H9 (cell line): Measurements from ENCODE around the gene ATXN3. TPM values are rescaled to one million over a fixed set of nuclear protein-coding genes. Genes with fewer than 3 reads are reported as not detected.

Experiments
- DNase-seq: peaks from one replicate; pipeline ENCODE4 v3.0.0-alpha.2; 2017
- H2AFZ ChIP-seq: one replicate; pipeline ENCODE4 v1.6.1; 2013; ENCODE audit warnings: mild to moderate bottlenecking, low read length, control low read depth, moderate library complexity
- H2AK5ac ChIP-seq: 2 replicates; pipeline ENCODE4 v1.6.1; 2013; ENCODE audit warnings: low read length, control low read depth, mixed read lengths; ENCODE audit not compliant: insufficient read length
- H2BK120ac ChIP-seq: one replicate; pipeline ENCODE4 v1.6.1; 2013; ENCODE audit warnings: low read depth, mild to moderate bottlenecking, low read length, control low read depth, inconsistent platforms; ENCODE audit not compliant: poor library complexity, severe bottlenecking
- H2BK12ac ChIP-seq: 2 replicates; pipeline ENCODE4 v1.6.1; 2013; ENCODE audit warnings: low read length, control low read depth, mixed read lengths, low read depth; ENCODE audit not compliant: insufficient read length
- H2BK15ac ChIP-seq: 2 replicates; pipeline ENCODE4 v1.6.1; 2013; ENCODE audit warnings: low read depth, low read length, control low read depth
- H2BK20ac ChIP-seq: one replicate; pipeline ENCODE4 v1.6.1; 2013; ENCODE audit warnings: low read depth, mild to moderate bottlenecking, low read length, control low read depth, inconsistent platforms; ENCODE audit not compliant: poor library complexity, severe bottlenecking
- H2BK5ac ChIP-seq: 2 replicates; pipeline ENCODE4 v1.6.1; 2013; ENCODE audit warnings: low read length, control low read depth, mixed read lengths; ENCODE audit not compliant: insufficient read length
- H3K14ac ChIP-seq: 2 replicates; pipeline ENCODE4 v1.6.1; 2013; ENCODE audit warnings: low read length, control low read depth; ENCODE audit not compliant: insufficient read depth
- H3K18ac ChIP-seq: 2 replicates; pipeline ENCODE4 v1.6.1; 2013; ENCODE audit warnings: low read depth, mild to moderate bottlenecking, mixed read lengths, low read length, control low read depth; ENCODE audit not compliant: insufficient read length
- H3K23ac ChIP-seq: 2 replicates; pipeline ENCODE4 v1.6.1; 2013; ENCODE audit warnings: low read length, control low read depth, mixed read lengths, low read depth; ENCODE audit not compliant: insufficient read length
- H3K23me2 ChIP-seq: 2 replicates; pipeline ENCODE4 v1.6.1; 2013; ENCODE audit warnings: low read depth, mild to moderate bottlenecking, mixed read lengths, low read length, control low read depth; ENCODE audit not compliant: insufficient read length, poor library complexity, severe bottlenecking
- H3K27ac ChIP-seq: 2 replicates; pipeline ENCODE4 v1.5.1; 2013; ENCODE audit warnings: low read length, control low read depth, mixed read lengths, low read depth; ENCODE audit not compliant: insufficient read length
- H3K27me3 ChIP-seq: 2 replicates; pipeline ENCODE4 v1.6.1; 2013; ENCODE audit warnings: low read length, control low read depth, inconsistent platforms; ENCODE audit not compliant: insufficient read depth
- H3K4ac ChIP-seq: 2 replicates; pipeline ENCODE4 v1.6.1; 2013; ENCODE audit warnings: low read depth, mild to moderate bottlenecking, control low read depth, inconsistent platforms, low read length, moderate library complexity
- H3K4me1 ChIP-seq: 2 replicates; pipeline ENCODE4 v1.6.1; 2013; ENCODE audit warnings: low read length, control low read depth, inconsistent platforms; ENCODE audit not compliant: insufficient read depth
- H3K4me2 ChIP-seq: 2 replicates; pipeline ENCODE4 v1.6.1; 2013; ENCODE audit warnings: low read length, control low read depth, mixed read lengths; ENCODE audit not compliant: insufficient read length, insufficient read depth
- H3K56ac ChIP-seq: 2 replicates; pipeline ENCODE4 v1.6.1; 2013; ENCODE audit warnings: low read depth, mild to moderate bottlenecking, mixed read lengths, low read length, control low read depth; ENCODE audit not compliant: insufficient read length
- H3K79me1 ChIP-seq: 2 replicates; pipeline ENCODE4 v1.6.1; 2013; ENCODE audit warnings: low read depth, mild to moderate bottlenecking, moderate library complexity, low read length, control low read depth, inconsistent platforms; ENCODE audit not compliant: insufficient read depth, poor library complexity, severe bottlenecking
- H3K79me2 ChIP-seq: 2 replicates; pipeline ENCODE4 v1.6.1; 2013; ENCODE audit warnings: low read length, control low read depth, inconsistent platforms; ENCODE audit not compliant: insufficient read depth
- H3K9ac ChIP-seq: 2 replicates; pipeline ENCODE4 v1.6.1; 2013; ENCODE audit warnings: low read length, control low read depth, mixed read lengths; ENCODE audit not compliant: insufficient read length; ENCODE audit errors: extremely low read depth
- H3K9me3 ChIP-seq: one replicate; pipeline ENCODE4 v1.6.1; 2013; ENCODE audit warnings: low read depth, low read length, inconsistent platforms; ENCODE audit not compliant: control insufficient read depth
- H3T11ph ChIP-seq: one replicate; pipeline ENCODE4 v1.6.1; 2013; ENCODE audit warnings: mild to moderate bottlenecking, low read length, control low read depth, inconsistent platforms
- H4K20me1 ChIP-seq: one replicate; pipeline ENCODE4 v1.6.1; 2013; ENCODE audit not compliant: control insufficient read depth, insufficient read length, insufficient read depth
- H4K5ac ChIP-seq: 2 replicates; pipeline ENCODE4 v1.6.1; 2013; ENCODE audit warnings: low read depth, mild to moderate bottlenecking, mixed read lengths, low read length, control low read depth; ENCODE audit not compliant: insufficient read length
- H4K8ac ChIP-seq: replicated peaks from 2 replicates; pipeline ENCODE4 v1.6.1; 2013; ENCODE audit warnings: low read length, control low read depth, mixed read lengths, low read depth; ENCODE audit not compliant: insufficient read length
- H4K91ac ChIP-seq: 2 replicates; pipeline ENCODE4 v1.6.1; 2013; ENCODE audit warnings: low read depth, mild to moderate bottlenecking, moderate library complexity, mixed read lengths, low read length, control low read depth; ENCODE audit not compliant: insufficient read length
- H3K27ac Mint-ChIP-seq, 3 experiments: 2 replicates in 2 of 3; 3 replicates in 1 of 3; pipeline ENCODE4 v1.8.0; 2020 to 2021; ENCODE audit warnings: mixed read lengths in 3 of 3, mild to moderate bottlenecking in 1 of 3, moderate library complexity in 1 of 3
- H3K27me3 Mint-ChIP-seq: 2 replicates; pipeline ENCODE4 v1.8.0; 2021; ENCODE audit warnings: low read depth, mild to moderate bottlenecking, moderate library complexity, mixed read lengths
- H3K36me3 Mint-ChIP-seq, 3 experiments: 2 replicates in 2 of 3; 3 replicates in 1 of 3; pipeline ENCODE4 v1.8.0; 2020 to 2021; ENCODE audit warnings: low read depth in 3 of 3, mixed read lengths in 3 of 3; ENCODE audit not compliant: insufficient read depth in 1 of 3
- H3K4me1 Mint-ChIP-seq, 2 experiments: 2 replicates each; pipeline ENCODE4 v1.8.0; 2020; ENCODE audit warnings: mixed read lengths in 2 of 2
- H3K4me3 Mint-ChIP-seq, 2 experiments: 2 replicates in 1 of 2; 3 replicates in 1 of 2; pipeline ENCODE4 v1.8.0; 2020 to 2021; ENCODE audit warnings: mild to moderate bottlenecking in 2 of 2, mixed read lengths in 2 of 2, moderate library complexity in 1 of 2
- H3K9me3 Mint-ChIP-seq, 2 experiments: 2 replicates in 1 of 2; 3 replicates in 1 of 2; pipeline ENCODE4 v1.8.0; 2020; ENCODE audit warnings: mild to moderate bottlenecking in 2 of 2, mixed read lengths in 2 of 2, moderate library complexity in 1 of 2
- WGBS: extraction: QIAGEN DNeasy Blood & Tissue Kit; methylation state at CpG from one replicate; pipeline ENCODE4 v1.1.7; 2013; ENCODE audit warnings: missing lambda C conversion rate, low lambda C conversion rate, mixed read lengths; ENCODE audit not compliant: insufficient read length; ENCODE audit errors: extremely low coverage; 5-methylcytosine and 5-hydroxymethylcytosine counted together
- total RNA-seq: library from RNA; stranded (reverse); gene quantifications from 2 replicates; pipeline ENCODE4 v1.2.1, GENCODE V29; 2021
- TF ChIP-seq, protein P1 (sequence below): fragments of 200-600 bp; sonication (generic); conservative IDR thresholded peaks from 3 replicates; pipeline ENCODE4 v1.8.0; 2021; ENCODE audit warnings: antibody characterized with exemption, mild to moderate bottlenecking

ATXN3 gene
- total RNA-seq, 1 experiment from 2014 or later = 29.7 TPM

DNA sequence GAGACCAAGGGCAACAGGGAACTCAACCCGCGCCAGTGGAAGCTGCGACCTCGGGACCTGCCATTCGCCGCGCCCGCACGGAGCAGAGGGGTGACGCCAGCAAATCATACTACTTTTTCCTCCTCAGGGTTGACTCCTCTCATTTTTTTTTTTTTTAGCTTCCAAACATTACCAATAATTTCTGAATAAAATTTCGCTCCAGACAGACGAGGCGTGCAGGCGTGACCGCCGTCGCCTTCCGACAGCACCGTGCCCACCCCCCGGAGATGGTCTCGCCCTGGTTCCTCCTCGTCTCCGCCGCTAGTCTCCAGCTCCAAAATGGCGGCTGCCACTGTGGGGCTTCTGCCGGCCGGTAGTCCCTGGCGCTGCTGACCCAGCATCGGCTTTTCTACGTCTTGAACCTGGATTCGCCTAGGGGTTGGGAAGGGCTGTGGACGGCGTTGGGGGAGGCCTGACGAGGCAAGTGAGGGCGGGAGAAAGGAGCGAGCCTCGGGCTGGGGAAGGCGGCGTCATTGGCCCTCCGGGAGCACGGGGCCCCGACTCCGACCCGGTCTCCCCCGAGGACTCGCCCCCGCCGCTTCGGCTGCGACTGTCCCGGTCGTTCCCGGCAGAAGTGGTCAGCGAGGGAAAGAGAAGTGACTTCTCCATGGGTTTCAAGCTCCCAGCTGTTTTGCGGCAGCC lies 15.4 kb upstream of the ATXN3 start, which contains the start of the genes CPSF2 and NDUFB1:
CPSF2 (plus strand) TSS at position 300 of the 681 bp plus-strand sequence. CDS start 9,016 bp downstream, outside the sequence.
NDUFB1 (minus strand) TSS at position 37 of the 681 bp plus-strand sequence. CDS start 4,069 bp downstream, outside the sequence.
- Histone ChIP-seq H3T11ph (no peak within 1 kb of the TSS), H3K4ac (peak within 1 kb of the TSS; percentile 29; the same call in 1 of the 2 replicates), H2AFZ (no peak within 1 kb of the TSS), H3K23me2 (peaks cover 7% of the 10 kb centered on the region), H3K18ac (peak within 1 kb of the TSS; percentile 99), H3K14ac (peak within 1 kb of the TSS; percentile 99), H3K56ac (peak within 1 kb of the TSS; percentile 77), H4K91ac (peak within 1 kb of the TSS; percentile 1), H3K4me1 (no peaks in the 10 kb centered on the region), H4K5ac (peak within 1 kb of the TSS; percentile 36), H3K27me3 (no peaks in the 10 kb centered on the region), H2AK5ac (no peak within 1 kb of the TSS), H3K79me2 (no peaks in the 10 kb centered on the region; the same call in 1 of the 2 replicates), H3K9me3 (no peaks in the 10 kb centered on the region), H3K9ac (peak within 1 kb of the TSS; percentile 99), H2BK15ac (no peak within 1 kb of the TSS), H3K27ac (peak within 1 kb of the TSS; percentile 34), H2BK12ac (peak within 1 kb of the TSS; percentile 46), H4K20me1 (peaks cover 1% of the 10 kb centered on the region), H2BK5ac (peak within 1 kb of the TSS; percentile 79), H2BK120ac (no peak within 1 kb of the TSS), H3K79me1 (no peaks in the 10 kb centered on the region), H3K23ac (no peak within 1 kb of the TSS), H4K8ac (peak within 1 kb of the TSS; percentile 68), H2BK20ac (no peak within 1 kb of the TSS), H3K4me2 (peak within 1 kb of the TSS; percentile 58)
- peak; percentile 82 for DNase-seq
- TF ChIP-seq, protein P1, sequence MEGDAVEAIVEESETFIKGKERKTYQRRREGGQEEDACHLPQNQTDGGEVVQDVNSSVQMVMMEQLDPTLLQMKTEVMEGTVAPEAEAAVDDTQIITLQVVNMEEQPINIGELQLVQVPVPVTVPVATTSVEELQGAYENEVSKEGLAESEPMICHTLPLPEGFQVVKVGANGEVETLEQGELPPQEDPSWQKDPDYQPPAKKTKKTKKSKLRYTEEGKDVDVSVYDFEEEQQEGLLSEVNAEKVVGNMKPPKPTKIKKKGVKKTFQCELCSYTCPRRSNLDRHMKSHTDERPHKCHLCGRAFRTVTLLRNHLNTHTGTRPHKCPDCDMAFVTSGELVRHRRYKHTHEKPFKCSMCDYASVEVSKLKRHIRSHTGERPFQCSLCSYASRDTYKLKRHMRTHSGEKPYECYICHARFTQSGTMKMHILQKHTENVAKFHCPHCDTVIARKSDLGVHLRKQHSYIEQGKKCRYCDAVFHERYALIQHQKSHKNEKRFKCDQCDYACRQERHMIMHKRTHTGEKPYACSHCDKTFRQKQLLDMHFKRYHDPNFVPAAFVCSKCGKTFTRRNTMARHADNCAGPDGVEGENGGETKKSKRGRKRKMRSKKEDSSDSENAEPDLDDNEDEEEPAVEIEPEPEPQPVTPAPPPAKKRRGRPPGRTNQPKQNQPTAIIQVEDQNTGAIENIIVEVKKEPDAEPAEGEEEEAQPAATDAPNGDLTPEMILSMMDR = no peak
- peak within 1 kb of the TSS; percentile 100 for H3K27ac Mint-ChIP-seq
- no CpG with 5 or more reads among the region's 55 CpGs for WGBS
- H3K4me3 Mint-ChIP-seq = peak within 1 kb of the TSS; percentile 93 to 98
- H3K9me3 Mint-ChIP-seq = peaks cover 0 to 2% of the 10 kb centered on the region in 2 experiments; a peak in 2 of 5 replicates
- H3K4me1 Mint-ChIP-seq = peaks cover 15 to 20% of the 10 kb centered on the region in 2 experiments
- H3K27me3 Mint-ChIP-seq = no peaks in the 10 kb centered on the region; the same call in 1 of the 2 replicates
- peaks cover 15 to 47% (median 45%) of the 10 kb centered on the region in 3 experiments; a peak in 6 of 7 replicates for H3K36me3 Mint-ChIP-seq
